Parietal lobe (tissue), 1 donor: ENCODE measurements around the gene CD55. TPM values are rescaled to one million over a fixed set of nuclear protein-coding genes. Genes with fewer than 3 reads are reported as not detected.

ENCODE experiments used
- total RNA-seq: library from RNA; depleted of rRNA; stranded (reverse); fragments of >200 nt; gene quantifications from one replicate; pipeline ENCODE4 v1.2.3, GENCODE V29; 2014

The CD55 gene
- 4.7 TPM for total RNA-seq

DNA sequence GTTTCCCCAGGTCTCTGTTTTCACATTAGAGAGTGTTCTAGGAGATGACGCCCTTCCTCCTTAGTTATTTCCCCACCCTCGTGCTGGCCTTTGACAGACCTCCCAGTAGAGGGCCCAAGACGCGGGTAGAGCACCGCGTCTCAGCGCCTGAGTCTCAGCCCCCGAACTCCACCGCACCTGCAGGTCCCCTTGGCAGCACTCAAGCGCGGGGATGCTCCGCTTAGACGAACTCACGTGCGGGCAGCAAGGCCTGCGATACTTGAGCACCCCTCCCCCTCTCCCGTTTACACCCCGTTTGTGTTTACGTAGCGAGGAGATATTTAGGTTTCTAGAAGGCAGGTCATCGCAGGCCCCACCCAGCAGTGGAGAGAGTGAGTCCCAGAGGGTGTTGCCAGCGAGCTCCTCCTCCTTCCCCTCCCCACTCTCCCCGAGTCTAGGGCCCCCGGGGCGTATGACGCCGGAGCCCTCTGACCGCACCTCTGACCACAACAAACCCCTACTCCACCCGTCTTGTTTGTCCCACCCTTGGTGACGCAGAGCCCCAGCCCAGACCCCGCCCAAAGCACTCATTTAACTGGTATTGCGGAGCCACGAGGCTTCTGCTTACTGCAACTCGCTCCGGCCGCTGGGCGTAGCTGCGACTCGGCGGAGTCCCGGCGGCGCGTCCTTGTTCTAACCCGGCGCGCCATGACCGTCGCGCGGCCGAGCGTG lies at the start of gene CD55:
Gene CD55 (plus strand): TSS at position 600 of the 711 bp plus-strand sequence. CDS start 88 bp downstream, at position 688.

Other genes starting within 250 kb of the CD55 start
- not detected for gene C4BPB, start 232.8 kb upstream of the CD55 start, total RNA-seq
- not detected for gene C4BPA, start 217.4 kb upstream of the CD55 start, total RNA-seq
- gene CR2, start 132.7 kb downstream of the CD55 start, total RNA-seq = not detected
- gene CR1, start 174.5 kb downstream of the CD55 start, total RNA-seq = 0.31 TPM